LoVo (cell line): ENCODE results near the gene CACYBP.

Source experiments
- DNase-seq: peaks from one replicate; pipeline ENCODE4 v3.0.0-alpha.2; 2016; ENCODE audit warnings: low spot score

CACYBP gene

GRCh38 chr1:174999936-175000696 is at the start of gene CACYBP:
Gene CACYBP (plus strand): TSS chr1:174999947. CDS start chr1:175000181, 234 bp downstream.
- DNase-seq: peak; percentile 11

- peak; percentile 31 for DNase-seq
These were observed 46.3 kb upstream of the CACYBP start for GRCh38 chr1:174953285-174954072.

GRCh38 chr1:174954073-174954460 is 45.7 kb upstream of the CACYBP start:
- DNase-seq: no peak

GRCh38 chr1:174954671-174955669 is 44.8 kb upstream of the CACYBP start:
- no peak for DNase-seq

- no peak for DNase-seq
These were observed 43.7 kb upstream of the CACYBP start for GRCh38 chr1:174956086-174956485.

GRCh38 chr1:174956976-174957375 is 42.8 kb upstream of the CACYBP start:
- DNase-seq: no peak

- DNase-seq: no peak
These were observed 41.9 kb upstream of the CACYBP start for GRCh38 chr1:174957829-174958228.

- no peak for DNase-seq
These were observed 41.4 kb upstream of the CACYBP start for GRCh38 chr1:174958396-174958795.

GRCh38 chr1:174960362-174960761 is 39.4 kb upstream of the CACYBP start:
- DNase-seq: no peak

GRCh38 chr1:174963529-174964125 is 36.1 kb upstream of the CACYBP start:
- peak; percentile 65 for DNase-seq

- DNase-seq: peak; percentile 37
These were observed 35.3 kb upstream of the CACYBP start for GRCh38 chr1:174964261-174964971.

- no peak for DNase-seq
These were observed 34.8 kb upstream of the CACYBP start for GRCh38 chr1:174964972-174965361.

GRCh38 chr1:174965362-174966007 is 34.3 kb upstream of the CACYBP start:
- DNase-seq: no peak

- no peak for DNase-seq
These were observed 33.7 kb upstream of the CACYBP start for GRCh38 chr1:174966008-174966572.

- DNase-seq: no peak
These were observed 31.7 kb upstream of the CACYBP start for GRCh38 chr1:174967845-174968705.

- no peak for DNase-seq
These were observed 30.9 kb upstream of the CACYBP start for GRCh38 chr1:174968750-174969244.

- no peak for DNase-seq
These were observed 29.8 kb upstream of the CACYBP start for GRCh38 chr1:174969977-174970376.

GRCh38 chr1:174971466-174971865 is 28.3 kb upstream of the CACYBP start:
- no peak for DNase-seq

- no peak for DNase-seq
These were observed 27.8 kb upstream of the CACYBP start for GRCh38 chr1:174971902-174972301.
